ENCODE measurements around the gene GLRX2. TPM values are rescaled to one million over a fixed set of nuclear protein-coding genes. Genes with fewer than 3 reads are reported as not detected.
"Not testable (repeated sequence)": the region's sequence is repeated elsewhere in the genome, so short reads cannot be mapped to it uniquely, and the experiment has no call there.

GLRX2 gene
- total RNA-seq, 4 donors from 2014 or later, result 2.3 to 19.9 (median 11.8) TPM

- intact Hi-C loops (cut with DNase I), result loop anchor here (5.0 to 10.0 kb wide), 2 partner anchors 57 to 315 kb away; partner anchors contain the start of gene RGS2
Observed at GRCh38 chr1:193121616-193122593, 16.7 kb upstream of the GLRX2 start, which contains the start of gene CDC73. Gene CDC73, plus strand, starts transcription at chr1:193122031. Its CDS starts 170 bp downstream, at chr1:193122201.

GRCh38 chr1:193120604-193121166 is 15.5 kb upstream of the GLRX2 start:
- Histone ChIP-seq H3K36me3 (peaks cover 0 to 7% (median 0%) of the 10 kb centered on the region in 3 donors), H3K4me1 (peaks cover 6 to 38% (median 13%) of the 10 kb centered on the region in 3 donors), H3K4me3 (peak overlapping the region in 2 of 4 donors; percentile 75 to 83), H3K27me3 (no peaks in the 10 kb centered on the region), H3K9me3 (no peaks in the 10 kb centered on the region), H3K27ac (no peak overlapping the region)
- TF ChIP-seq POLR2A (IDR thresholded peaks at IDR 0.05), result no peak
- TF ChIP-seq CTCF (IDR thresholded peaks at IDR 0.05), result no peak
- DNase-seq, result no peak
- intact Hi-C loops (cut with DNase I), result loop anchor here (5.0 to 10.0 kb wide), 2 partner anchors 56 to 313 kb away; partner anchors contain the start of gene RGS2
- WGBS, 2 donors, result 80 to 82% methylated on average over 6 of the region's 6 CpGs

More at GRCh38 chr1:193121616-193122593, 16.7 kb upstream of the GLRX2 start, which contains the start of gene CDC73:
- H3K27me3 ChIP-seq, result no peaks in the 10 kb centered on the region
- H3K27ac ChIP-seq, result peak within 1 kb of the TSS; percentile 85 to 97 (median 96)
- H3K36me3 ChIP-seq, result peaks cover 0 to 19% (median 0%) of the 10 kb centered on the region in 3 donors
- WGBS, 2 donors, result 0 to 1% methylated on average over 31 to 47 of the region's 85 CpGs
- peaks cover 6 to 41% (median 13%) of the 10 kb centered on the region in 3 donors for H3K4me1 ChIP-seq
- peak within 1 kb of the TSS; percentile 67 to 90 (median 79) for H3K4me3 ChIP-seq
- TF ChIP-seq POLR2A (IDR thresholded peaks at IDR 0.05) (peak in 2 of 4 donors; percentile 83 to 90), CTCF (IDR thresholded peaks at IDR 0.05) (peak; percentile 84 to 99 (median 96))
- H3K9me3 ChIP-seq, result no peaks in the 10 kb centered on the region
- peak; percentile 88 for DNase-seq

GRCh38 chr1:193118803-193119730 is 13.9 kb upstream of the GLRX2 start:
- H3K27me3 ChIP-seq, result no peaks in the 10 kb centered on the region
- intact Hi-C loops (cut with DNase I), result no loop called here
- DNase-seq, result no peak
- no peak overlapping the region for H3K27ac ChIP-seq
- H3K36me3 ChIP-seq, result no peaks in the 10 kb centered on the region
- WGBS, 2 donors, result 82 to 85% methylated on average over 4 of the region's 4 CpGs
- no peaks in the 10 kb centered on the region for H3K9me3 ChIP-seq
- no peak overlapping the region for H3K4me3 ChIP-seq
- no peak for TF ChIP-seq CTCF (IDR thresholded peaks at IDR 0.05)
- no peak for TF ChIP-seq POLR2A (IDR thresholded peaks at IDR 0.05)
- H3K4me1 ChIP-seq, result peaks cover 6 to 22% (median 11%) of the 10 kb centered on the region in 3 donors

- Histone ChIP-seq H3K36me3 (no peaks in the 10 kb centered on the region), H3K27ac (no peak overlapping the region), H3K9me3 (no peaks in the 10 kb centered on the region), H3K4me1 (peaks cover 3 to 13% (median 3%) of the 10 kb centered on the region in 3 donors), H3K27me3 (no peaks in the 10 kb centered on the region), H3K4me3 (no peak overlapping the region)
- TF ChIP-seq CTCF (IDR thresholded peaks at IDR 0.05) (no peak), POLR2A (IDR thresholded peaks at IDR 0.05) (no peak)
- DNase-seq, result no peak
- intact Hi-C loops (cut with DNase I), result no loop called here
- 70 to 89% methylated on average over 3 of the region's 3 CpGs for WGBS, 2 donors
Observed at GRCh38 chr1:193118194-193118593, 13.0 kb upstream of the GLRX2 start.

- H3K27ac ChIP-seq; H3K4me3 ChIP-seq; H3K9me3 ChIP-seq; H3K27me3 ChIP-seq; DNase-seq; intact Hi-C loops (cut with DNase I); H3K36me3 ChIP-seq; H3K4me1 ChIP-seq: not testable (repeated sequence)
- WGBS, 2 donors, result 88 to 96% methylated on average over 6 of the region's 6 CpGs
Observed at GRCh38 chr1:193117167-193117566, 12.0 kb upstream of the GLRX2 start.
